GM11168 (cell line): ENCODE data around the gene MSRB3.
"Not testable (repeated sequence)": the region's sequence is repeated elsewhere in the genome, so short reads cannot be mapped to it uniquely, and the experiment has no call there.

Source experiments
- in situ Hi-C: fragments of 300-500 bp; cut with MboI; formaldehyde crosslinking; loops from one replicate; pipeline ENCODE4 v1.12.0; 2022; ENCODE audit warnings: low sequenced_read_pairs; ENCODE audit not compliant: unreplicated experiment

Gene MSRB3

DNA sequence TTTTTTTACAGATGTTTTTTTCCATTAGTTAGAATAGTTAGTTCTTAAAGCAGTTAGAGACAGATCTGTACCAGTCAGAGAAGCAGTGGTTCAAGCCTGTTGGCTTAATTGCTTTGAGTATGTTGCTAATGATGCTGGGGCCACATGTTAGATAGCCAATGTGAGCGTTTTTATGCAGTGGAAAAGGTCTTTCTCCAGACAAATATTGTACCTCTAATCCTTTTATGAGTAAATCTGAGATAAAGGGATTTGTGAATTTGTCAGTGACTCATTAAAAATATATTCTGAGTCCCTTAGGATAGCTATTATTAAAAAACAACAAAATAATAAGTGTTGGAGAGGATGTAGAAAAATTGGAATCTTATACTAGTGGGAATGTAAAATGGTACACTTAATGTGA lies 154.2 kb downstream of the MSRB3 start:
- in situ Hi-C loops, result no loop called here

DNA sequence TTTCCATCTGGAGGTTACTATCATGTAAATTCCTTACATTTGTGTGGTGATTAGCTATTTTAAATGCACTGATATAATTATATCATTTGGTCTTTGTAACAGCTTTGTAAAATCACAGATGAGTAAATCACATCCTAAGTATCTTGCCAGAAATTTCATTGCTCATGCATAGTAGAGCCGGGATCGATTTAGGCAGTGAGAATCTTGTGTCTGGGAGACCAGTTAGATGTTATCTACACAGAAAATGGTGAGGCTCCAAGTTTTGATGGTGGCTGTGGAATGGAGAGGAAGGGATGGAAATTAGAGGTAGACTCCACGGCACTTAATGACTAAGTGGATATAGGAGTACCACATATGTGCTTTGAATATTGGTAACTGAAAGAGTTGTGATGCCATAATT lies 156.3 kb downstream of the MSRB3 start:
- in situ Hi-C loops, result no loop called here

DNA sequence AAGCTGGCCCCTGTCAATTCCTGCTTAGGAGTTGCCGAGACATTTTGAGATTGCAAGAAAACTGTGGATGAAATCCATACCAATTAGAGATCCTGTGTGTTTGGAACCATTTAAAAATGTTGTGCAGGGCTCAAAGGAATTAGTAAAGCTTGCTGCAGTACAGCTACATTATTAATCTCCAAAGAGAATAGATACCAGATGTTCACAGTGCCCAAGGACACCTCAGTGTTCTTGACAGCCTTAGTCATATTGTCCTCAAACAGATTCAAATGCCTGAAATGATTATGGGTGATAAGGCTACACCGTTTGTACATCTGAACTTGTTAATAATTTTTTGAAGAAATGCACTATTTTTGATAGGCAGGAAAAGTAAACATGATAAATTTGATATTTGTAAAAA lies 164.6 kb downstream of the MSRB3 start:
- in situ Hi-C loops, result no loop called here

DNA sequence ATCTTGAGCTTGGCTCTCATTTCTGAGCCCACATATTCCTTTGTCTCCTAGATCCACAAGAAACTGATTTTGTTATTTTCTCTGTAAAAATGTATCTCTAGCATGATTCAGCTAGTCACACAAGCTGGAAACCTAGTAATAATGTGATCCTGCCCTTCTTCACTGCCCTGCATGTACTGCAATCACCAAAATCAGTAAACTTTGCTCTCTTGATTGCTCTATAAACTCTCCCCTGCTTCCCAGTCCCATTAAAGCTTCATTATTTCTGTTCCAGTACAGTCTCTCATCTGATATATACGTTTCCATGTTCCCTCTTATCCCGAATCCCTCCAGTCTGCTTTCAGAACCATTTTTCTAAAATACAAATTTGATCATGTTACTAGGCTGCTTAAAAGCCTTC lies 166.5 kb downstream of the MSRB3 start:
- in situ Hi-C loops, result no loop called here

DNA sequence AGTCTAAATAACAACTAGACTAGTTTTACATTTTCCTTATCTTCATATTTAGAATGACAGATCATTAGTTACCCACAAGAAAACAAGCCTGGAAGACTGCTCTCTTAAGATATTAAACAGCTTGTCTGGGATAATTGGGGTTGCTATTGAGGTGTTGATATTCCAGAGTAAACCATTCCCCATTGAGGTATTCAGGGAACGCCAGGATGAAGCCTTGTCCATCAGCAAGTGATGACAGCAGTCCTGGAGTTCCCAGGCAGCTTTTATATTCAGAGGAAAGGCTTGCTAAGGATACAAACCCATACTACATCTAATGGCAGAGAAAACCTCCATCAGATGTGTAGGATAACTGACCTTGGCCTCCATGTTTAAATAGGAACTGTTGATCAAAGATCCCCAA lies 168.4 kb downstream of the MSRB3 start:
- in situ Hi-C loops, result no loop called here

DNA sequence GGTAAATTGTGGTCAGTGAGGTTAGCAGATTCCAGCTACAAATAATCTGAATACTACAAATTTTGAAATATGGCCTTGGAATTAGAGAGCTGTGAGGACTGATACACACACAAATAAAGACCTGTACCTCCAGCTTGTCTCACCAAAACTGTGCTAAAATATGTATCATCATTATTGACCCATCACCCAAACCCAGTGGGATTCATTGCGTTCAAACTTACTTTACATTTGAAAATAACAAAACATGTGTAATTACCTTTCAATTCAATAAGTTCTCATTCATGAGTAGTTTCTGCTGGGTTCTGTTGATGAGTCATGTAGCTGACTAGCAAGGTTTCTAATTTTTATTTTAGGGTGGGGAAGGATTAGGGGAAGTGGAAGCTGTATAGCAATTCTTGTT lies 170.9 kb downstream of the MSRB3 start:
- in situ Hi-C loops, result no loop called here

DNA sequence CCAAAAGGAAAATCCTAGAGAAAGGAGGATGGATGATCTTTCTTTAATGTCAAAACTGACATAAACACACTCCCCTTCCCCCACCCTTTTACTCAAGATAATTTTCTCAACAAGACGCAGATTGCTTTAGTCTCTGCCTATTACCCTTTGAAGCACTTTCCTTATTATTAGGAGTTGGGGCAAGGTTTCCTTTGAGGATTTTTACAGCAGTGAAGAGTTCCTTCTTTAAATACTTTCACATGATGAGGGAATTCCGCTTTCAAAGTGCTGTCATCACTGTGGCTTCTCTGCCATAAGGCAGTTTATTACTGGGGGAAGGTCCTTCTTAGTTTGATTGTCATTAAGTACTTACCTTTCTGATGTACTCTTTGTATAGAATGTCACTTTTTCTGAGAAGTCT lies 172.1 kb downstream of the MSRB3 start:
- in situ Hi-C loops, result no loop called here

DNA sequence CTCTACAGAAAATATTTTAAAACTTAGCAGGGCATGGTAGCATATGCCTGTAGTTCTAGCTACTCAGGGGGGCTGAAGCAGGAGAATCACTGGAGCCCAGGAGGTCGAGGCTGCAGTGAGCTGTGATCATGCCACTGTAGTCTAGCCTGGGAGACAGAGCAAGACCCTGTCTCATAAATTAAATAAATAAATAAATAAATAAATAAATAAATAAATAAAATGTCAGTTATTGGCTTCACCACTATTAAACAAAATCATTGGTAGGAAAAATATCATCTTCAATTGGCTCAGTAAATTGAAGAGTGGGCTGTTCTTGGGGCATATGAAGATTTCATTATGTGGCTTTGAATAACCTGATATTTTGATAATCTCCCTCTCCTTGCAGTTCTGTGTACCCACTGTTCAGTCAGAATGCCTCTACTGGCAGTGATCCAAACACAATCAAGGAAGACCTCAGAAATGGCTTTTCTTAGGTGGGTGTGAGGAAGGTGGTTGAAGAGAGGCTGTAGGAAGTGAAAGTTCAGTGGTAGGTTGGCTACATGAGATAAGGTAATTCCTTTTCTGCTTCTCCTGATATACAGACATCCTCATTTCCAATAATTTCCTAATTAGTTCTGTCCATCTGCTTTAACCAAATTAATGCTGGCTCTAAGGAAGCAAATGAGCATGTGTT lies 175.8 kb downstream of the MSRB3 start:
- in situ Hi-C loops, result no loop called here

DNA sequence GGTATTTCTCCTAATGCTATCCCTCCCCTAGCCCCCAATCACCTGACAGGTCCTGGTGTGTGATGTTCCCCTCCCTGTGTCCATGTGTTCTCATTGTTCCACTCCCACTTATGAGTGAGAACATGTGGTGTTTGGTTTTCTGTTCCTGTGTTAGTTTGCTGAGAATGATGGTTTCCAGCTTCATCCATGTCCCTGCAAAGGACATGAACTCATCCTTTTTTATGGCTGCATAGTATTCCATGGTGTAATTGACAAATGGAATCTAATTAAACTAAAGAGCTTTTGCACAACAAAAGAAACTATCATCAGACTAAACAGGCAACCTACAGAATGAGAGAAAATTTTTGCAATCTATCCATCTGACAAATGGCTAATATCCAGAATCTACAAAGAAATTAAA lies 178.9 kb downstream of the MSRB3 start:
- in situ Hi-C loops, result not testable (repeated sequence)

DNA sequence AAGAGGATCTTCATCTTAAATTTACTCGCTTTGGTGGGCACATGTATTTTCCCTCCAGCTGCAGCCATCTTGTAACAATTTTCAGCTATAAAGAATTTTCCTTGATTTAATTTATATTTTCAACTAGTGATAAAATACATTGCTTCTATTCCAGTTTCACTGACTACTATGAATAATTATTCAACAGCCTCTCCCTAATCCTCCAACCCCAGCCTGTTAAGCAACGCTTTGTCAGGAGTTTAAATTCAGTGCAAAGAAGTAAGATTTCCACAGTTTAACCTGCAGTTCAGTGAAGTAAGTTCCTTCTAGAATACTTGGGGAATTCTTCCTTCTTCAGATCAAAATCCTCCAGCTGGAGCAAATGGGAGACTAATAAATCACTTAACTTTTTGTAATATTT lies 180.2 kb downstream of the MSRB3 start:
- in situ Hi-C loops, result no loop called here

DNA sequence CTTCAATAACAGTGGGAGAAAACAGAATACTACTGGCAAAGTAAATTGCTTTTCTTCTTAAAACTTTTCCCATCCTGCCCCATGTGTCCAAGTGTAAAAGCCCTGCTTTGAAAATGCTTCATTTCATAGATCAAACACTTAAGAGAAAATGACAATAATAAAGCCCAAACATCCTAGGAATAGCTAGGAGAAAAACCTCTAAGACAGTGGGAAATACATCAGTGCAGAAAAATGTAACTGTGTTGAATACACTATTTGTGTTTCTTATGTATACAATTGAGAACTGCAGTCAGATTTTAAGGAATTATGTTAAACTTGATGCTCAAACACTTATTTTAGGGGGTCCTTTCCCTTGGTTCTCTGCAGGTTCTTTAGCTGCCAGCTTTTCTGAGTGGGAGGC lies 181.1 kb downstream of the MSRB3 start:
- in situ Hi-C loops, result no loop called here

DNA sequence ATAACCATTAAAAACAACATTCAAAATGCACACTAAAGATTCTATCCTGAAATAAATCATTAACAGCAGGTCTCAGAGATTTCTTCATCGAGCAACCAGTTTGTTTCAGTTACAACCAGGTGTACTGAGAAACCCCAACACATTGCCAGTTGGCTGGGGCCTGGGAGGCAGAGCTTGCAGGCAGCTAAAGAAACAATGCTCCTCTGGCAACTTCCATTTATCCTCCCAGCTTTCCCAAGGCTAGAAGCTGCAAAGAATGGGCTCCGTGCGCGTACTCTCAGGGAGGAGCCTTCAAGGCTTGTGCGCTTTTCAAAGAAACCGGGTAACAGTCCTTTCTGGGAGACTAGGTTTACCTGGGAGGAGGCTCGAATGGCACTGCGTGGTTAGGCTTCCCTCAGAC lies 181.6 kb downstream of the MSRB3 start:
- in situ Hi-C loops, result no loop called here

DNA sequence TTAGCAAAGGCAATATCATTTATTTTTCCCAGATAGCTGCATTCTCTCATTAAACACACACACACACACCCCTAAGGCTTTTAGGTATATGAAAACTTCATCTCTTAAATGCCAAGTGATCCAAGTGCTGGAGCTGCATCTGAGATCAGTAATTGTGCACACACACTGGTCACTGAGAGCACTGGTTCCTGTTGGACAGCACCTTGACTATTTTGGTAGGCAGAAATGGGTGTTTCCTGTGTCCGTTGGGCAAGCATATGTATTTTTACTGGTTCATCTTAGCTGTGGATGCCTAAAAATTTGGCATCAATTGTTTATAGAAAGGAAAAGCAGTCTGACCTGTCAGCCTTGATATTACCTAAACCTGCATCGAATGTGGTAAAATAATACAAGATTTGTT lies 182.5 kb downstream of the MSRB3 start:
- in situ Hi-C loops, result no loop called here

DNA sequence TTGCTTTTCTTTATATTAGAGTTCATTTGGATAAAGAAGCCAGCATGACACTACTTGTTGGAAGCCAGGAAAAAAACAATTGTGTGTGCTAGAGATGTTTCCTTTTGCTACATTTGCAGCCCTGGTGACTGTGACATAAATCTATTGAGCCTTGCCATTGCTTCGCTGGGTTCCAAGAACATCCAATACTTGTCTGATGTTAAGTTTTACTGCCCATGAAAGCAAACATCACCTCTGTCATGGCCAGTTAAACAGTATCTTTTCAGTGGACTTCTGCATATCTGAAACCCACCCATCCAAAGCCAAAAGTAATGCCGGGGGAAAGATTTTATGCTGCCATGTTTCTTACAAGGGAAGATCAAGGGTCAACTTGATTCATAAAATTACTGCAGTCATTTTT lies 184.0 kb downstream of the MSRB3 start:
- in situ Hi-C loops, result no loop called here

DNA sequence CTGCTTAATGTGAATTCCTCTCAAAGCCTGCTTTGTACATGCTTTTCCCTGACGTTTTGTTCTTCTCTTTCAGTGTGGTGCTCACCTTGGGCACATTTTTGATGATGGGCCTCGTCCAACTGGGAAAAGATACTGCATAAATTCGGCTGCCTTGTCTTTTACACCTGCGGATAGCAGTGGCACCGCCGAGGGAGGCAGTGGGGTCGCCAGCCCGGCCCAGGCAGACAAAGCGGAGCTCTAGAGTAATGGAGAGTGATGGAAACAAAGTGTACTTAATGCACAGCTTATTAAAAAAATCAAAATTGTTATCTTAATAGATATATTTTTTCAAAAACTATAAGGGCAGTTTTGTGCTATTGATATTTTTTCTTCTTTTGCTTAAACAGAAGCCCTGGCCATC lies 184.6 kb downstream of the MSRB3 start:
- in situ Hi-C loops, result no loop called here

DNA sequence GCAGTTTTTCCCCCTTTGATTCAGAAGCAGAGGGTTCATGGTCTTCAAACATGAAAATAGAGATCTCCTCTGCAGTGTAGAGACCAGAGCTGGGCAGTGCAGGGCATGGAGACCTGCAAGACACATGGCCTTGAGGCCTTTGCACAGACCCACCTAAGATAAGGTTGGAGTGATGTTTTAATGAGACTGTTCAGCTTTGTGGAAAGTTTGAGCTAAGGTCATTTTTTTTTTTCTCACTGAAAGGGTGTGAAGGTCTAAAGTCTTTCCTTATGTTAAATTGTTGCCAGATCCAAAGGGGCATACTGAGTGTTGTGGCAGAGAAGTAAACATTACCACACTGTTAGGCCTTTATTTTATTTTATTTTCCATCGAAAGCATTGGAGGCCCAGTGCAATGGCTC lies 185.1 kb downstream of the MSRB3 start:
- in situ Hi-C loops, result no loop called here

DNA sequence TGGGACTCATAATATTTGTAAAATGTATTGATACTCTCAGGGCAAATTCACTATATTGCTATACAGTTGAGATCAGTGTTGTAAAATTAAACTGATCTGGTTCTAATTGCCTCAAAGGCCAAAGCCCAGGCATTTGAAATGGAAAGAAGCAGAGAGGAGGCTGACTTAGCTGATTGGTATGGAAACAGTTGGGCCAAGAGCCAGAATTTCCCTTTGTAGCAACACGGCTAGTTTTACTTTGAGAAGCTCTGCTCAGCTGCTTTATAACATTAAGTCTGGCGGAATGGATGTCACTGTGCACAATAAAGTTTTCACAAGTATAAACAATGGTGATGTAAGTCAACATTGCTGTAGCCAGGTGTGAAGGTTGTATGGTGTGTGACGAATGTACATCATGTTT lies 186.4 kb downstream of the MSRB3 start:
- in situ Hi-C loops, result no loop called here

DNA sequence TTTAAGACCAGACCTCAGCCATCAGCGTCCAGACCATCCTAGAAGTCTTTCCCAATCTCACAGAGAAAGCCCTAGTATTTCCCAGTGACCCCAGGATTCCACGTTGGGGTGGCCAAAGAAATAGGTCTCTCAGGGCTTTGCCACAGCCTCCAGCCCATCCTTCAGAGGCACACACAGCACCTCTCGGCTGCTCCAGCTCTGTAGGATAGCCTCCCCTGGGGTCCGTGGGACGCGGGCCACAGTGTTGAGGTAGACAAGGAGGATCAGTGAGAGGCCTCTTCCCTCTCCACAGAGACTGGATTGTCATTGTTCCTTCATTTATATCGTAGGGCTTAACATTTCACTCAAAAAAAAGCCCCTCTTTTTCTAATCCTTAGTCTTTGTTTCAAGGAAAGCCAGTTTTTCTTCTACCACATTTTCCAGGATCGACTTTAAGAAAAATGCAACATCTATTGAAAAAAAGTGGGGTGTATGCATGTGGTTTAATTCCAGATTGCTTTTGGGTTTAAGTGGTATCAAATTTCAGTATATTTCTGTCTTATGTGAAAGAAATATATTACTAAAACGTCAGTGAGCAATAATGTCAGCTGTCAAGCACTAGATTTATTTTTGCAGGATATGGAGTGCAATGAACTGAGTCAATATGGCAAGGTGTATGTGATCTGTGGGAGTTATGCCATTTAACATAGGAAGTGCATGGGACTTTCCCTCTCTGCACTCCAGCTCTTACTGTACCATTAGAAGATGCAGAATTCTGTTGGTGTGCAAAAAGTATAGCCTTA lies 187.5 kb downstream of the MSRB3 start:
- in situ Hi-C loops, result no loop called here

DNA sequence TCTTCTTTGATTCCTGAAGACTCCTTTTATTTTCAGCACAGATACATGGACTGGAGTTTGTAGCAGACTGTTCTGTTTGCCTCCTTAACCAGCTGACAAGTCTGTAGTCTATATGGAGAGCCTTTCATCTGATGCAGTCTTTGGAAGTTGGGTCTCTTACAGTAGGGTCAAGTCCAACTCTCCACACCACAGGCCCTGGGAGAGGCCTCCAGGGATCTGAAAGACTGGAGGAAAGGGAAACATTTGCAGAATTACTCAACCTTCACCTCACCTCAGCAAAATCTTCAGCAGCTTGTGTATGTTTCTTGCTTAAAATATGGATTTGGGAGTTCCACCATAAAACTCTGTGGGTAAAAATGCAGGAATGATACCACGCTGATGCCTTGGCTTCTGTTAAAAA lies 188.4 kb downstream of the MSRB3 start:
- in situ Hi-C loops, result no loop called here

DNA sequence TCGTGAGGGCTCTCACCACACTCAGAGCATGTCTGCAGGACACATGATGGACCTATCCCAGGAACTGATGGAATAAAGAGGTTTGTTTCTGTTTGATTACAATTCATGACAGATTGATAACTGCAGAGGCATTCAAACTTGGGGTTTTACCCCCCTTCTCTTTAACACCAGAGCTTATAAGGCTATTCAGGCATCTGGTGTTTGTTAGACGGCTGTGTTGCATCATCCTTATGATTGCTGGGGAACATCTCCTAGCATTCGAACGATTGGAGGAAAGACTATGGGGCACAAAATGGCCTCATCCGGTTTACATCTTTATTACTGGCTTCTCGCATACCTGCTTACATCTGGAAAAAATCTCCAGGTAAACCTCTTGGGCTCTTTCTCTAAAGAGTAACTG lies 191.8 kb downstream of the MSRB3 start:
- in situ Hi-C loops, result no loop called here

DNA sequence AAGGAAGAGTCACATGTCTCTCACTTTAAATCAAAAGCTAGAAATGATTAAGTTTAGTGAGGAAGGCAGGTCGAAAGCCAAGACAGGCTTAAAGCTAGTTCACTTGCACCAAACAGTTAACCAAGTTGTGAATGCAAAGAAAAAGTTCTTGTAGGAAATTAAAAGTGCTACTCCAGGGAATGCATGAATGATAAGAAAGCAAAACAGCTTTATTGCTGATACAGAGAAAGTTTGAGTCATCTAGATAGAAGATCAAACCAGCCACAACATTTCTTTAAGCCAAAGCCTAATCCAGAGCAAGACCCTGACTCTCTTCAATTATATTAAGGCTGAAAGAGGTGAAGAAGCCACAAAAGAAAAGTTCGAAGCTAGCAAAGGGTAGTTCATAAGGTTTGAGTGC lies 193.6 kb downstream of the MSRB3 start:
- in situ Hi-C loops, result no loop called here

DNA sequence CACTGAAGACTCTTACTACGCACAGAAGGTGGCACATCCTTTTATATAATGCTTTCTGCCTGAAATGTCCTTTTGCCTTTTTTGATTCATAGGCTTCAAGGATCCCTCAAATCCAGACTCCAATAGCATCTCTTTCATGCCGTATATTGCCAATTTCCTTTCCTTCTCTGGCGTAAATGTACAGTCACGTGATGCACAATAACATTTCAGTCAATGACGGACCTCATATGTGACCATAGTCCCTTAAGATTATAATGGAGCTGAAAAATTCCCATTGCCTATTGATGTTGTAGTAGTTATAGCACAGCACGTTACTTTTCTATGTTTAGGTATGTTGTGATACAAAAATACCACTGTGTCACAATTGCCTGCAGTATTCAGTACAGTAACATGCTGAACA lies 196.3 kb downstream of the MSRB3 start:
- in situ Hi-C loops, result no loop called here
